Femur (tissue), 1 donor: ENCODE results near the gene CTSD.

Experiments
- DNase-seq: peaks from one replicate; pipeline ENCODE4 v3.0.0-alpha.2; 2017

The CTSD gene

DNA sequence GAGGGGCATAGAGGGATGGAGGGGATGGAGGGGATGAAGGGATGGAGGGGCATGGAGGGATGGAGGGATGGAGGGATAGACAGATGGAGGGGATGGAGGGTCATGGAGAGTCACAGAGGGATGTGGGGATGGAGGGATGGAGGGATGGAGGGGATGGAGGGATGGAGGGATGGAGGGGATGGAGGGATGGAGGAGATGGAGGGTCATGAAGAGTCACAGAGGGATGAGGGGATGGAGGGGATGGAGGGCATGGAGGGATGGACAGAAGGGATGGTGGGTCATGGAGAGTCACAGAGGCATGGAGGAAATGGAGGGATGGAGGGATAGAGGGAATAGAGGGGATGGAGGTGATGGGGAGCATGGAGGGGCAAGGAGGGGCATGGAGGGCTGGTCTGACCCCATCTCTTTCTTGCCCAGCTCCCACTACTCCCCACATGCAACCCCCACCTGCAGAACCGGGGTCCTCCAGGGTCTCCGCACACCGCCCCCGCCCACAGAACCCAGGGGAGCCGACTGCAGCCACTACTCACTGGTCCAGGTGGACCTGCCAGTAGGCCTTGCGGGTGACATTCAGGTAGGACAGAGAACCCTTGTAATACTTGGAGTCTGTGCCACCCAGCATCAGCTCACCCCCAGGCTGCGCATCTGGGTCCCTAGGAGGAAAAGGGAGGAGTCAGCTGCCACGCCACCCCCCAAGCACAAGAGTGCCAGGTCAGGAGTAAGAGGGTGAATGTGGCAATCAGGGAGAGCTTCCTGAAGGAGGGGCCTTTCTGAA, 9.2 kb downstream of the CTSD start:
- DNase-seq = no peak

DNA sequence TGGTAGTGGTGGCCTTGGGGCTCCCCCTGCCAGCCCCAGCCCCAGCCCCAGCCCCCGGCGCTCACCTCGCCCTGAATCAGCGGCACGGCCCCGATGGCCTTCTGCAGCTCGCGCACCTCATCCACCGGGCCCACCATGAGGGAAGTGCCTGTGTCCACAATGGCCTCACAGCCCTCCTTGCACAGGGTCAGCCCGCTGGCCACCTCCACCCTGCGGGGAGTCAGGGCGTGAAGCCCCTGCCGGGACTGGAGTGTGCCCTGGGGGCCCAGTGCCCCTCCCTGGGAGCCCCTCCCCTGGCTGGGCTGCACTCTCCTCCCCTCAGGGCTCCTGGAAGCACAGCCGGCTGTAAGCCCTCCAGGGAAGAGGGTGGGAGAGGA, 9.8 kb downstream of the CTSD start:
- DNase-seq = no peak

DNA sequence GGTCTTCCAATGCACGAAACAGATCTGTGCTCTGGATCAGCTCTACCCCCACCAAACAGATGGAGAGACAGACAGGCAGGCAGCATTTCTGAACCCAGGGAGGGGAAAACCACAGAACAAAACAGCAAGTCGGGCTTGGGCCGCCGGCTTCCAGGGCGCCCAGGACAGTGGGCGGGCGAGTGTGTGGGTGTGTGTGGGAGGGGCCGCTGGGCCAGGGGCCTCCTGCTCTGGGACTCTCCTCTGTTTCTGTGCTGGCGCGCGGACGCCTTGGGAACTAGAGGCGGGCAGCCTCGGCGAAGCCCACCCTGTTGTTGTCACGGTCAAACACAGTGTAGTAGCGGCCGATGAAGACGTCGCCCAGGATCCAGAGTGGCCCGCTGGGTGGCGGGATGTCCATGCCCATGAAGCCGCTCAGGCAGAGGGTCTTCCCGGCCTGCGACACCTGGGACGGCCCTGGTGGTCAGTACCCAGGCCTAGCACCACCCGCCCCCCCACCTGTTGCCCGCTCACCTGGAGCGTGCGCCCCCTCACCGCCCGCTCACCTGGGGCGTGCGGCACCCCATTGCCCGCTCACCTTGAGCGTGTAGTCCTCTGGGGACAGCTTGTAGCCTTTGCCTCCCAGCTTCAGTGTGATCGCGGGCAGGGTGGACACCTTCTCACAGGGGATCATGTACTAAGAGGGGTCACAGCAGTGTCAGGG, 10.3 kb downstream of the CTSD start:
- DNase-seq = no peak

DNA sequence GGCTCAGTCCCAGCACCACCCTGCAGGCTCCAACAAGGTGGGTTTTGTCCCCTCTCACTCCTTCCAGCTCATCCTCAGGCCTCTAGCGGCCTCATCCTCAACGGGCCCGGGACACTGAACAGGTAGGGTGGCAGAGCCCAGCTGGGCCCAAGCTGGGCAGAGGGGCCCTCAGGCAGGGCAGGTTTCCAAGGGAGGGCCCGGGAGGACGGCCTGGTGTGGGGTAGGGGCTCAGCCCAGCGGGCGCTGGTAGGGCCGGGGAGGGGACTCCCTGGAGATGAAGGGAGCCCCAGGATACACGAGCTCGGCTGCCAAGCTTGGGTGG, 10.9 kb downstream of the CTSD start:
- no peak for DNase-seq

DNA sequence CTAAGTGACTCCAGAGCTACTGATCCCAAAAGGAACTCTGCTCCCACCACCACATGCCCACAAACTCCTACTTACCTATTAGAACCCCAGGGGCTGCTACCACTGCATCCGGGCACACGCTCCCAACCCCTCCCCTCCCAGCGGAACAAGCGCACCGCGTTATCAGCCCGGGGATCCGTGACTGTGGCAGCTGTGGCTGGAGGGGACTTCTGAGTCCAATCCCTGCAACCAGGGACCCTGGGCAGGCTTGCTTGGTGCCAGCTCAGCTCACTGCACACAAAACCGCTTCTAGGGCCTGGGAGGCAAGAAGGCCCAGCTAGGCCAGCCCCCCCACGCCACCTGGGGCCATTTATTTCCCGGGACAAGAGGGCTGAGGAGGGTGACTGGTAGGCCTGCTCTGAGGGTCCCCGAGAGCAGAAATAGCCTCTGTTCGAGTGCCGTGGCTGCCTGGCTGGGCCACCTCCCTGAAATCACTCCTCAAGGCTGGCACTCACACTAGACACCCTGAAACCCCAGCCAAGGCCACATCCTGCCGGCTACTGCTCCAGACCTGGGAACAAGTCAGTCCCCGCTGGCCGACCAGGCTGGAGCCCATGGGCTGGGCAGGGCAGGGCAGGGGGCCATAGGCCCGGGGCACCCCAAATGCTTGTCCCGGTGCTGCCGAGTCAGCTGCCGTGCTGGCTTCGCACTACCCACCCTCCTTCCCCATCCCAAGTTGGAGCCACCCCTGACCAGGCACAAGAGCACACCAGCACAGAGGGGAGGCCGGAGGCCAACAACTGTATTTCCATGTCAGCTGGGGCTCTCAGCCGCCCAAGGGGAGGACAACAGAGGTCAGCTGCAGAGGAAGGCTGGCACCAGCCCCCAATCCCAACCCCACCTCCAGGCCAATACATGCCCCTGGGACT, 11.5 kb downstream of the CTSD start:
- peak; percentile 24 for DNase-seq

DNA sequence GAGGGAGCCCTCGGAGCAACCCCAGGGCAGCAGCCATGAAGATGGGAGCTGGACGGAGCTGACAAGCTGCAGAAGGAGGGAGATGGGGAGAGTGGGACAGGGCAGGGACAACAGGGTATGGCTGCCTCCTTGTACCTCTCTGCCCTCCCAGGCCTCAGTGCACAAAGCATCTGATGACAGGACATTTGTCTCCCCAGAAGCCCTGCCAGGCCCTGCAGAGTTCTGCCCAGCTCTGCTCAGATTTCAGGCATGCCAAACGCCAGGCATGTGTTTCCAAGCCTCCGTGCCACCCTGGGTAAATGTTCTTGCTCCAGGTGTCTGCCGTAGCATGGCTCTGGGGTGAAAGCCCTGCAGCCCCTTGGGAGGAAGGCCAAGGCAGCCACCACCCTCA, 12.2 kb downstream of the CTSD start:
- DNase-seq = peak; percentile 22

DNA sequence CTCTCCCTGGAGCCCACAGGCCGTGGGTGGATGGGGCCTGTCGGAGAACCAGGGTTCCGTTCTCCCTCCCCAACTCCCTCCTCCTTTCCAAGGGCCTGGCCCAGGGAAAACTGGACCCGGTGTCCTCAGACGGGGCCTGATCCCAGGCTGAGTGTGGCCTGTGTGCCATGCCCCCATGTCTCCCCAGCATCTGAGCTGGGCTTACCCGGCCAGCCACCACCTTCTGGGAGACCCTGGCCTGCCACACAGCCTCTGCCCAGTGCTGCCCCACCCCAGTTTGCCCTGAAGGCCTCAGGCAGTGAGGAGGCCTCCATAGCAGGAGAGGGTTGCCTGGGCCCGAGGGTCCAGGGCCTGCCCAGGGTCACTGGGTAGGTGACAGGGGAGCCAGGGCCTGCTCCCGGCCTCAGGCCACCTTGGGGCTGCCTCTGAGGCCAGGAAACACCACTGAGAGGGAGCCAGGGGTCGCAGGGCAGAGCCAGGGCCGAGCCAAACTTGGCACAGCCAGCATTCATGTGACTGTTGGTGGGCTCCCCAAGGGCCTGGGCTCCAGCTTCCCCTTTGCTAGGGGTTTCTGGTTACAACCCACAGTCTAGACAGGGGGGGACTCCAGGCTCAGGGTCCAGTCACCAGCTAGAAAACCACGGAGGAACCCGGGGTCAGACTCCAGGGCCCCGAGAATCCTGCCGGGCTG, 12.7 kb downstream of the CTSD start:
- DNase-seq = peak; percentile 30

DNA sequence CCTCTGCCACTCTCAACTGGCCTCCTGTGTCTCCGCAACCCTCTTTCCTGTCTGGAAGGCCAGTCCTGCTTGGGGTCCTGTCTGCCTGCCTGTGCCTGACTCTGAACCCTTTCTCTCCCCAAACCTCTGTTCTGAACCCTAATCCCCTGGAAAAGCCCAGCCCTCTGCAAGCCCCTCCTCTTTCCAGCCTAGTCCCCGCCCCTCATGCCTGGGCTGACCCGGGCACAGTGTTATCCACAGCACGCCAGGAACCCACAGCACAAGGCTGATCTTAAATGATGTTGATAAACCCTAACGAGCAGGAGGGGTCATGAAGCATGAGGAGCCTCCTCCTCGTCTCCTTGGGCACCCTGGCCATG, 13.3 kb downstream of the CTSD start, which contains the start of gene IFITM10:
TSS of gene IFITM10 (minus strand) at position 115 of the 359 bp plus-strand sequence. CDS start 153 bp downstream, outside the sequence.
- peak; percentile 35 for DNase-seq

DNA sequence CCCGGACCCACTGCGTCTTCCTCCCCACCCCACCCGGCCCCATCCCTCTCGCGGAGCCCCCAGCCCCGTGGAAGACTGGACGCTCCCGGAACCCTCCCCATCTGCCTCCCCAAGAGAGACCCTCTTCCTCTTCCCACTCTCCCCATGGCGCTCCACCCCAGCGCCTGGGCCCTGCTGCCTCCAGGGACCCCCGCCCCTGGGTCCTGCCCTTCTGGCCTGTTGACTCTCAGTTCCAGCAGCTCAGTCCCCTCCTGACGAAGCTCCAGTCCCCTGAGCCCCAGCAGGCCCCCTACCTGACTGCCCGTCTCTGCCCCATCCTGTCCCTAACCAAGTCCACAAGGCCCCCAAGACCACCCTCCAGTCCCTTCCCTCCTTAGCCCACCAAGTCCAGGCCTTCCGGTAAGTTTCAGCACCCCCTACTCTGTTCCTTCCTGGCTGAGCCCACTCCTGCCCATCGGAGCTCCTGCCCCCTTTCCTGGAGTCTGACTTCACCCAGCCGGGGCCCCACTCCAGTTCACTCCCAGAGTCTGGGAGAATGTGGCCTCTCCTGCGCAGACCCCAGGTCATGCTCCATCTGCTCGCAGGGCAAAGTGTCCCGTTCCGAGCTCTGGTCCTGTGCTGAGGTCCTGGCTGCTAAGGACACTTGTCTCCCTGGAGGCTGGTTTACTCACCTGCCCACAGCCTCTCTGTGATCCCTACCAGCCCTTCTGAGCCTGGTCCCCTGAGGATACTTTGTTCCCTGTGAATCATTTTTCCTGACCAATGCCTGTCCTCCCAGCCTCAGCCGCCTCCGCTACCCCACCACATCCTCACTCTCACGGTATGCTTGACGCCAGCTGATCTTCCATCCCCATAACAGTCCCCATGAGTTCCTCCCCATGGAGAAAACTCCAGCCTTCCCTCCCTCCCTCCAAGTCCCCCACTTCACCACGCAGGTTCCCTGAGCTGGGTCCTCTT, 14.1 kb downstream of the CTSD start:
- peak; percentile 39 for DNase-seq

DNA sequence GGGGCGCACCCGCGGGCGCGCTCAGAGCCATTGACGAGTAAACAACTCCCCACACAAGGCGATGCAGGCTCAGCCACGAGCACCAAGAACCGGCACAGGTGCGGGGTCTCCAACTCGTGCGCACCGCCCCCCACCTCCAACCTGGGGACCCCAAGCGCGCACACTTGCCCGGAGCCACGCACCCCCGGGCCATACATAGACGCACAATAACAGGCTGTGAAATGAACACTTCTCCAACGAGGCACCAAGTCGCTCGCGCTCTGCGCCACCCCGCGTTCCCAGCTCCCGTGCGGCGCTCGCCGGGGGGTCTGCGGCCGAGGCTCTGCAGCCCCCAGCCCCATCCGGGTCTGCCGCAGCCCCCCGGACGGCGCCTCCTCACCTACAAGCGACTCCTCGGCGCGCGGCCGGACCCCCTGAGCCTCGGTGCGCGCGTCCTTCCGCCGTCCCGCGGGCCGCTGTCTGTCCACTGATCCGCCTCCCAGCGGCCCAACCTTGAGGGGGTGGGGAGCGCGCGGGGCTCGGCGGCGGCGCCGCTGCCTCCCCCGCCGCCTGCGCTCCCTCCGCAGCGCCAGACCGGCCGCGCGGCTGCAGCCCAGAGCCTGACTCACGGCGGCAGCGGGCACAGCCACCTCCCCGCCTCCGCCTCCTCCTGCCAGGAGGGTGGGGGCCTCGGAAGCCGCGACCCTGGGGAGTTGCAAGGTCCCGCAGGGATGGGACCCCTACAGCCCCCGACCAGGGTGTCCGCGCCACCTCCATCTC, 14.9 kb downstream of the CTSD start:
- DNase-seq = peak; percentile 20

DNA sequence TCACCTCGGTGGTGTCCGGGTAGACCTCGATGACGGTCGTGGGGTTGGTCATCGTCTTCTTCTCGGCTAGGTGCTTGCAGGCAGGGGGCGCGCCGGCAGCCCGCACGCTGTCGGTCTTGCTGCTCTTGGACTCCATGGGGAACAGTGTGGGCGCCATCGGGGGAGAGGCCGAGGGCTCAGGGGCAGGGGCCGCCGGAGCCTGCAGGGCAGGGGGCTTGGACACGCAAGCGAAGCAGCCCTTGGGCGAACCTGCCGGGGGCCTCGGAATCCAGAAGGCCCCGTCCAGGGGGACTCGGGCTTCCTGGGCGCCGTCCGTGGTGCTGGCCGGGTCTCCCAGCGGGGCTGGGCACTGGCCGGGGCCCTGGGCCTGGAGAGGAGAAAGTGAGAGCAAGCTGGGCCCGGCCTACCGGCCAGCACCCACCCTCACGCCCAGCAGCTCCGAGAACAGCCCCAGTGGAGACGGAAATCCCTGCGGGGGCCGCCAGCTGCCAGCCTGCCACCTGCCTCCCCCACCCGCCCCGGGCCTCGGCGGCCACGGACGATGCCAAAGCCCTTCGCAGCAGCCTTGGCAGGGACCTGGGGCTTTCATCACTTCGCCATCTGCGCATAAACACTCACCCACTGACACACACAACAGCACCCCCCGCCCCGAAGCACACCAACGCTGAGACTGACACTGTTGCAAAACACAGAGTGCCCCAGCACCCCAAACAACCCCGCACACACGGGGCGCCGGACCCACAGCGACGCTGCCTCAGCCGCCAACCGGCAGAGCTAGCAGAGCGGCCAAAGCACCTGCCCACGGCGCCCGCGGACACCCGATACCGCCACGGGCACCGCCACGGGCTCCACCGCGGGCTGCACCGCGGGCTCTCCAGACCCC, 15.7 kb downstream of the CTSD start:
- peak; percentile 32 for DNase-seq

DNA sequence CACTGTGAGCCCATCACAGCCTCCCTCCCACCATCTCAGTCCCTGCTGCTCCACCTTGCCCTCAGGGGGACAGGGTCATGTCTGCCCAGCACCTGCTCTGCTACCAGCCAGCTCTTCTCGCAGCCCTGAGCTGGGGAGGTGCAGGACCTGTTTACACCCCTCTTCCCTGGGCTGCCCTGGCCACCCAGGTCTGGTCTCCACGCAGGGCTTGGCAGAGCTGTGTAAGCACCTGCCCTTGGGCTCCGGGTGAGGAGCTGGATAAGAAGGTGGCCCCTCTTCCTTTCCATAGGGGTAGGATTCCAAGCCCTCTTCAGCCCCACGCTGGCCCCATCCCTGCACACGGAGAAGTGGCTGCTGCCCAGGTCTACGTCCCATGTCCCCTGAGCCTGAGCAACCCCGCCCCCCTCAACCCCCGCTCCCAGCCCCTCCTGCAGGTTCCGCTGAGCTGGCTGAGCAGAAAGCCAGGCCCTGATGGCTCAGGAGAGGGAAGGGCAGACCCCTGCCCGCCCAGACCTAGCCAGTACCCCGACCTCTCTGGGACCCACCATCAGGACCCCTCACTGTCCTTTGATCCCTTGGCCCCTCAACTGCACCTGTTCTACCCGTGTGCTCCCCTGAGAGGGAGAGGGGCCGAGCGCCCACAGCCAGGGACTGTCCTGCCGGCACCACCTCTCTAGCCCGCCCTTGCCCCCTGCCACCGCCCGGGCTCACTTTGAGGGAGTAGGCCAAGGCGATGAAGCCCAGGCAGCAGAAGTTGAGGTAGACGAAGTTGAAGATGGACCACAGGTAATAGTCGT, 16.6 kb downstream of the CTSD start:
- DNase-seq = peak; percentile 16

DNA sequence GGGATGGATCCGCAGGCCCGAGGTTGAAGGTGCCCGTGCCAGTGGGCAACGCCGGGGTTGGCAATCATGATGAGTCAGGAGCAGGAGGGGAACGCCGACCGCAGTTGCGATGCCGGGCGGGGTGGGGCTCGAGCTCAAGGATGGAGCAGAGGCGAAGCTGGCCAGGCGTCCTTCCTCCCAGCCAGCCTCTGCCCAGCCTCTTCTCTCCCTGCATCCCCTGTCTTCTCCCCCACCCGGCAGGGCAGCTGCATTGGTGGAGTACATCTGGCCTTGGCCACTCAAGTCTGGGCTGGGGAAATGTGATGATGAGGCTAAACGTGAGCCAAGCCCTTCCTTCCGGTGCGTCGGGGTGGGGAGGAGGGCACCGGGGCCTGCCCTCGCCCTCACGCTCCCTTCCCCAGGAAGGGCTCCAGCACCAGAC, 17.2 kb downstream of the CTSD start:
- DNase-seq = peak; percentile 22

DNA sequence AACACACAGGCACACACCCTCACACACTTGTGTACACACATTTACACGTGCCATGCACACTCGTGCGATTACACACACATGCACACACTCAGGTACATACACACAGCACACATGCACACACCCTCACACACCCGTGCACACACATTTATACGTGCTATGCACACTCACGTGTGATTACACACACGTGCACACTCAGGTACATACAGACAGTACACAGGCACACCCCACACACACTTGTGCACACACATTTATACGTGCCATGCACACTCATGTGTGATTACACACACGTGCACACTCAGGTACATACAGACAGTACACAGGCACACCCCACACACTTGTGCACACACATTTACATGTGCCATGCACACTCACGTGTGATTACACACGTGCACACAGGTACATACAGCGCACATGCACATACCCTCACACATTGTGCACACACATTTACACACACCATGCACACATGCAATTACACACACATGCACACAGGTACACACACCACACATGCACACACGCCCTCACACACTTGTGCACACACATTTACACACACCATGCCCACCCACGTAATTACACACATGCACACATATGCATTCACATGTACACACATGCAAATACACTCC, 17.9 kb downstream of the CTSD start:
- no peak for DNase-seq

DNA sequence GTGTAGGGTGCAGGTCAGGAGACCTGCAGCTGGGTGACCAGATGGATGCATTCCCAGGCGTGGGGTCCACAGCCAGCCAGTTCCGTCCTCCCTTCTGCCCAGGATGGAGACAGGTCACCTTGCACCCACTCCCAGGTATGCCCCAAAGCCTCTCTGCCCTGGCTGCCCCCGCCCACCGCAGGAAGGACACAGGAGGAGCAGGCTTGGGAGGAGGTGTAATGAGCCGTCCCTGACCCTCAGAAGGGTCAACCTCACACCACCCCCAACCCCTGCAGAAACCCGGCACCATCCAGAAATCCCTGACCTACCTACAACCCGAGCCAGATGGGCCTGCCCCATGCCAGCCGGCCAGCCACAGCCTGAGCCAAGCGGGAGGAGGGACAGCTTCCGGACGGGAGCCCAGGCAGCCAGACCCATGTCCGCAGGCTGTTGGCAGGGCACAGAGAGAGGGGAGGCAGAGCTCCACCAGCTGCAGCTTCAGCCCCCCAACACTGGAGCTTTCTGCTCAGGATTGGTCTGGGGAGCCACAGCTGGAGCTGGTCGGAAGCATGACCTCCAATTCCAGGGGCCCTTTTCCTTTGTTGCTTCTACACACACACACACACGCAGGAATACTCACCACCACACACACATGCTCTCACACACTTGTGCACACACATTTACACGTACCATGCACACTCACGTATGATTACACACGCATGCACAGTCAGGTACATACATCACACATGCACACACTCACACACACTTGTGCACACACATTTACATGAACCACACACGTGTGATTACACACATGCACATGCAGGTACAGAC, 18.6 kb downstream of the CTSD start:
- peak; percentile 36 for DNase-seq

DNA sequence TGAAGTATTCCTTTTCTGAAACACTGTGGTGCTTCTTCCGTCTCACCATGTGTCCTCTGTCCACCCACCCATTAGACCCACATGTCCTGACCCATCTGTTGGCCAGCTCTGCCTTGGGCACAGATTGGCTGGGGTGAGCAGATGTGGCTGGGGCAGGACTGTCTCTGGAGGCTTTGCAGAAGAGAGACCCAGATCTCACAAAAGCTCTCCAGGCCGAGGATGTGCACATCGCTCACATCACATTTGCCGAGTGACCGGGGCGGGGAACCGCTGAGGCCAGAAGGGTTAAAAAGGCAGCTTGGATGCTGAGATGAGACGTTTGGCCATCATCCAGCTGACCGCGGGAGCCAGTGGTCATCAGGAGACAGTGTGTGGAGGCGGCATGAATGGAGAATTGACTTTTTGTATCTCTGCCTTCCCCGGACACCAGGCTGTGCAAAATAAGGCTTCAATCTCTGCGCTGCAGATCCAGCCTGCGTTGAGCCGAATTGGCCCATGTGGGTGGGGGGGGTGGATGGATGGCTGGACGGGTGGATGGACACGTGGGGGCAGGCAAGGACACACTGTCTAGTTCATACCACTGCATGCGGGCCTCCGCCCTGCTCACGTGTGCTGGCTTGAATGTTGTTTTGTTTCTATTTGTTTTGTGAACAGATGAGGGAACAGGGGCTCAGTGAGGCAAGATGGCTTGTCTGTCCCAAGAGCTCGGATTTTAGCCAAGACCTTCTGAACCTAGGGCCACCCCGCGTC, 19.4 kb downstream of the CTSD start:
- DNase-seq = peak; percentile 24

DNA sequence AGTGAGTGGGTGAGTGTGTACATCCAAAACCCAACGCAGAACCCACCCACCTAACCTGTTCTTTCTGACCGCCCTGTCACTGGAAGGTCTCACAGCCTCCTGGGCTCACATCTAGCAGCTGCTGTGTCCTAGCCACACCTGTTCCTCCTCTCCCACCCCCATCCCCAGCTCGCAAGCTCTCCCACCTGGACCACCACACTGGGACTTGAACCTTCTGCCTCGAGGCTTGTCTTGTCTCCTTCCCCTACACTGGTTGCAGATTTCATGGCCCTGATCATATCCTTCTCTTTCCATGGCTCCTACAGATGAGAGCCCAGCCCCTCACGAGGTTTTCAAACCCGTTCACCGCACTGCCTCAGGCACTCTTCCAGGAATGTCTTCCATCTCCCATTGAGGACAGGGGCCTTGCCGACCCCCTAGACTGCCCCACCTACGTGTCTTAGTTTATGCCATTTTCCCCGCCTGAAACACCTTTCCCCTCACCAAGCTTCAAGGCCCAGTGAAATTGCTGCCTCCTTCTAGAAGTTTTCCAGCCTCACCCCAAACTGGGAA, 20.1 kb downstream of the CTSD start:
- DNase-seq = no peak
